Uterus (tissue), 2 donors: Measurements from ENCODE around the gene TWIST2.

Experiments
- POLR2A ChIP-seq, 2 donors: fragments of 450-650 bp; IDR thresholded peaks; one replicate each; pipeline ENCODE4 v1.6.1; 2016; ENCODE audit warnings: antibody characterized with exemption in 2 of 2, mild to moderate bottlenecking in 1 of 2, moderate library complexity in 1 of 2
- TF ChIP-seq, protein P1 (sequence below), 4 experiments: fragments of 200-600 bp in 2 of 4; fragments of 450-650 bp in 2 of 4; sonication (generic) in 2 of 4; IDR thresholded peaks; one replicate each; pipeline ENCODE4 v1.5.1; 2016 to 2019; ENCODE audit warnings: antibody characterized with exemption in 4 of 4, mild to moderate bottlenecking in 2 of 4, moderate library complexity in 1 of 4

DNA sequence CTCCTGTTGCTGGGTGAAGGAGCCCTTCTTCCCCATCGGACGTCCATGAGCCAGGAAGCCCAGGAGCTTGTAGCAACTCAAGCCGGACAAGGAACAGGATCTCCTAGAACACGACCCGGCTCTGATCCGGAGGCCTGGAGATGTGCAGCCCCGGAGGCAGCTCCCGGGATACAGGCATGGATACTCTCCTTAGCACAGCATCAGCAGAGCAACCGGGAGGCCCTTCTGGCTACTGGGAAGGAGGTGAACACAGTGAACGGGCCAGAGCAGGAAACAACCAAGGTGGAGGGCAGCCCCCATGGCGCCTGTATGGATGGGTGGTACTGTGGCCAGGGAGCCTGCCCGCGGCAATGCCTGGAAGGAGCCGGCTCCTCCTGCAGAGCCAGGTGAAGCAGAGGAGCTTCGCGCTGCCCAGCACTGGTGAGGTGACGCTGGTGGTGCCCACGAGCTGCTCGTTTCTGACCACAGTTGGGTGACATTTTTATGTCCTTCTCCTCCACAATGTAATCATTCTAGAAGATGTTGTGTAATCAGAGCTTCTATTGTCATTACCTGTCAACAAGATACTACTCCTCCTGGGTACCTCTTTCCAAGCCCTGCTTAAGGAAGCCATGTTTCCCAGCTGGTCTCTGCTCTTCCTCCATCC, 94.3 kb downstream of the TWIST2 start:
- TF ChIP-seq, protein P1, sequence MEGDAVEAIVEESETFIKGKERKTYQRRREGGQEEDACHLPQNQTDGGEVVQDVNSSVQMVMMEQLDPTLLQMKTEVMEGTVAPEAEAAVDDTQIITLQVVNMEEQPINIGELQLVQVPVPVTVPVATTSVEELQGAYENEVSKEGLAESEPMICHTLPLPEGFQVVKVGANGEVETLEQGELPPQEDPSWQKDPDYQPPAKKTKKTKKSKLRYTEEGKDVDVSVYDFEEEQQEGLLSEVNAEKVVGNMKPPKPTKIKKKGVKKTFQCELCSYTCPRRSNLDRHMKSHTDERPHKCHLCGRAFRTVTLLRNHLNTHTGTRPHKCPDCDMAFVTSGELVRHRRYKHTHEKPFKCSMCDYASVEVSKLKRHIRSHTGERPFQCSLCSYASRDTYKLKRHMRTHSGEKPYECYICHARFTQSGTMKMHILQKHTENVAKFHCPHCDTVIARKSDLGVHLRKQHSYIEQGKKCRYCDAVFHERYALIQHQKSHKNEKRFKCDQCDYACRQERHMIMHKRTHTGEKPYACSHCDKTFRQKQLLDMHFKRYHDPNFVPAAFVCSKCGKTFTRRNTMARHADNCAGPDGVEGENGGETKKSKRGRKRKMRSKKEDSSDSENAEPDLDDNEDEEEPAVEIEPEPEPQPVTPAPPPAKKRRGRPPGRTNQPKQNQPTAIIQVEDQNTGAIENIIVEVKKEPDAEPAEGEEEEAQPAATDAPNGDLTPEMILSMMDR (IDR thresholded peaks at IDR 0.05) = no peak
- no peak for TF ChIP-seq POLR2A (IDR thresholded peaks at IDR 0.05)
